ENCODE measurements around the gene M1AP. TPM values are rescaled to one million over a fixed set of nuclear protein-coding genes. Genes with fewer than 3 reads are reported as not detected.

Gene M1AP
- total RNA-seq, 1 donor from 2014 or later = 0.41 TPM

- no peak for DNase-seq (ENCODE audit: low spot score in 2 of 2)
- FAIRE-seq = no peak
Observed at GRCh38 chr2:74602586-74603281, 45.4 kb downstream of the M1AP start.

DNA sequence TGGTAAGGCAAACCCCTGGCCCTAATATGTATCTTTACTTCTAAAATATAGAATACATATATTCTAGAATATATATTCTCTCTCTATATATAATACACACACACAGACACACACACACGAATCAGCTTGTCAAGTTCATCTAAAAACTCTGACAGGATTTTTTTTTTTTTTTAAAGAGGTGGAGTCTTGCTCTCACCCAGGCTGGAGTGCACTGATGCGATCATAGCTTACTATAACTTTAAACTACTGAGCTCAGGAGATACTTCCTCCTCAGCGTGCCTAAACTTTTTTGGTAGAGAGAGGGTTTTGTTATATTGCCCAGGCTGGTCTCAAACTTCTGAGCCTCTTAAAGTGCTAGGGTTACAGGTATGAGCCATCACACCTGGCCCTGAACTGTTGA, 48.5 kb downstream of the M1AP start:
- FAIRE-seq = no peak
- DNase-seq (ENCODE audit: low spot score in 2 of 2) = no peak

GRCh38 chr2:74597410-74597809, 50.7 kb downstream of the M1AP start:
- DNase-seq (ENCODE audit: low spot score in 2 of 2) = no peak
- no peak for FAIRE-seq

- DNase-seq (ENCODE audit: low spot score in 2 of 2) = no peak
- FAIRE-seq = no peak
Observed at GRCh38 chr2:74596584-74596983, 51.5 kb downstream of the M1AP start.

DNA sequence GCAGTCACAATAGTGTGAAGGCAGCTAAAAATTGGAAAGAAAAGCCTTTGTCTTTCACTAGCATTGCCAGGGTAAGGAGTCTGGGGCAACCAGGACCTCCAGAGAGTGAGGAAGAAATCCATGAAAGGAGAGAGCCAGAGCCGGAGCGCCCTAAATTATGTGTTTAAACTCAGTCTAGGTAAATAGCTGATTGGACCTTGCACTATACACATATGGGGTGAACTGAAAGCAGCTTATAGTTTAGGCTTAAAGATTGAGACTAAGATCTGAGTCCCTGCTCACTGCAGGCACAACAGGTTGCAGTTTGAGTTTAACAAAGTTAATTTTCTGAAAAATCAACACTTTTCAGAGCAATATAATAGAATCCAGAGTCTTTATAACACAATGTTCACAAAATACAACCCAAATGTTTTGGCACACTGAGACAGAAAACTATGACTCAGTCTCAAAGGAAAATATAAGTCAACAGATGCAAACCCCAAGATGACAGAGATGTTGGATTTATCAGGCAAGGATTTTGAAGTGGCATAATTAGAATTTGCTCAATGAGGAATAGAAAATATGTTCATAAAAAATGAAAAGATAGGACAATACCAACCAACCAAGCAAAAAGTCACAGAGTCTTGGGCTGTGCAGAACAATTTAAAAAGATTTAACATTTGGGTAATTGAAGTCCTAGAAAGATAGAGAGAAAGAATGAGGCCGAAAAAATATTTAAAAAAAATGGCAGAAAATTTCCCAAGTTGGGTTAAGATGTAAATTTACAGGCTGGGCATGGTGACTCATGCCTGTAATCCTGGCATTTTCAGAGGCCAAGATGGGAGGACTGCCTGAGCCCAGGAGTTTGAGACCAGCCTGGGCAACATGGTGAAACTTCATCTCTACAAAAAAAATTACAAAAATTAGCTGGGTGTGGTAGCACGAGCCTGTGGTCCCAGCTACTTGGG, 54.0 kb downstream of the M1AP start:
- no peak for FAIRE-seq
- DNase-seq (ENCODE audit: low spot score in 2 of 2) = no peak

- no peak for FAIRE-seq
Observed at GRCh38 chr2:74588664-74589063, 59.5 kb downstream of the M1AP start.

DNA sequence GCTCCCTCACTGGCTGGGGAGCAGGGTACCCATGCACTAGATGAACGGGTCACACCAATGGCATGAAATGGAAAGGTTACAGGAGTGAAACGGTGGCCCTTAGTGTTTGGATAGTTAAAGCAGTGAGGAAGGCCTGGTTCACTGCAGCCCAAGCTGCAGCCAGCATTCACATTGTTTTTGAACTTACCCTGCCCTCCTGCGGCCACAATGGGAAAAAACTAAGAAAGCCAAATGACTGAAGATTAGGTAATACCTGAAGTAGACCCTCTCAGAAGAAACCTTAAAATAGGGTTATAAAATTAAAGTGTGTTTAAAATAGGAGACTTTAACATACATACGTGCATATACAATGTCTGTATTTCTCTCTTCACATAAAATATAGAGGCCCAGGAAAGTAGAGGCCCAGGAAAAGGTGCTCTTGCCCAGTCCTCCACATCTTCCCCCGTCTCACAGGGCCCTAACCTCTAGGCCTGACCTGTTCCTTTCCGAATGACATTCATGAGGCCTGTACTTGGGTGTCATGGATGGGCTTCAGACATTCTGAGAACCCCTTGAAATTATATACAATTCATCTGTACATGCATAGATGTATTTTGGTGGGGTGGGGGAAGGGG, 60.4 kb downstream of the M1AP start:
- DNase-seq (ENCODE audit: low spot score in 2 of 2) (peak; percentile 47 to 69), FAIRE-seq (peak; percentile 6)

More at GRCh38 chr2:74588664-74589063, 59.5 kb downstream of the M1AP start:
- DNase-seq (ENCODE audit: low spot score in 2 of 2) = no peak

GRCh38 chr2:74585406-74586185, 62.5 kb downstream of the M1AP start:
- FAIRE-seq (no peak), DNase-seq (ENCODE audit: low spot score in 2 of 2) (no peak)

- FAIRE-seq = no peak
Observed at GRCh38 chr2:74584088-74584645, 64.0 kb downstream of the M1AP start.

DNA sequence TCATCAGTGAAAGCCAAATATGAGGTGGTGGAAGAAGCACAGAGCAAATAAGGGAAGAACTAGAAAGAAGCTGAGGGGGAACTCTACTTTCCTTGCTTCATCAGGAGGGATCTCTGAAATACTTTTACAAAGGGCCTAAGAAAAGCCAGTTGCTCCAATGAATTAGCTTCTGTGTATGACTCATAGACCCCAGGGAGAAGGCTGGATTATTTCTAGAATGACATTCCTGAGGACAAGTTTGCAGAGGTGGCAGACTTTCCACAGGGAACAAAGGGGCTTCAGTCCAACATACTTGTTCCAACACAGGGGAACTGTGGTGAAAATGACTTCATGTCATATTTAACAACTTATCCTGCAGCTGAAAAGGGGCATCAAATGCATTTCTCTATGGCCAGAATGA, 64.6 kb downstream of the M1AP start:
- FAIRE-seq (no peak), DNase-seq (ENCODE audit: low spot score in 2 of 2) (no peak)

More at GRCh38 chr2:74584088-74584645, 64.0 kb downstream of the M1AP start:
- DNase-seq (ENCODE audit: low spot score in 2 of 2) = no peak

GRCh38 chr2:74582184-74582583, 65.9 kb downstream of the M1AP start:
- FAIRE-seq (no peak), DNase-seq (ENCODE audit: low spot score in 2 of 2) (no peak)

DNA sequence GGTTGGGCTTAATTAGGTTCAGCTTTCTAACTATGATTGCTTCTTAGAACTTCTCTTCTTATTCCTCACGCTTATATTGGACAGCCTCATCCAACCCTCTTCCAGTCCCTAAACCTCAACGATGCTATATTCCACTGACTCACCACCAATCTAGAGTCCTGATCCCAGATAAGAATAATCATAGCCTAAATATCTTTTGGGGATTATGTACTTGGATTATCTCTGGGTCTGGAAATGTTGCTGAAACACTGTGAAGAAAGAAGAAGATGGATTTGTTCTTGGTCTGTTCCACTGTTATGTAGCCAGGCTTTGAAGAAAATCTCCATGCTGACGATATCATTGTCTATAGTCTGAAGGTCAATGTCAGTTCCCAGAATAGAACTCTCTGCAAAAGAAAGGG, 66.7 kb downstream of the M1AP start:
- FAIRE-seq (no peak), DNase-seq (ENCODE audit: low spot score in 2 of 2) (no peak)

DNA sequence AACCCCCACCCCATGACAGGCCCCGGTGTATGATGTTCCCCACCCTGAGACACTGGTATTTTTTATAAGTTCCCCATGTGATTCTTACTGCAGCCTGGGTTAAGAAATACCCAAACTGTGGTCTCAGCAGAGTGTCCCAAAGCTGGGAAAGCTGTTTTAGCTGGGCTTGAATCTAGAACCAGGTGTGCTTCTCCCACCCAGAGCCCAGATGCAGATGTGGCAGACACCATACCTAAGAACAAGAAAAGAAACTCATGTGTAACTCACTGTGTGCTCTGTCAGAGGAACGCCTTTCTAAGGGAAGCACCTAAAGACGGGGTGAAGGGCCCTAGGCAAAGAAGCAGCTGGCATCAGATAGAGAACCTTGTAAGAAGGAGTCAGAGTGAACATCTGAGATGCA, 69.7 kb downstream of the M1AP start:
- FAIRE-seq (no peak), DNase-seq (ENCODE audit: low spot score in 2 of 2) (no peak)

DNA sequence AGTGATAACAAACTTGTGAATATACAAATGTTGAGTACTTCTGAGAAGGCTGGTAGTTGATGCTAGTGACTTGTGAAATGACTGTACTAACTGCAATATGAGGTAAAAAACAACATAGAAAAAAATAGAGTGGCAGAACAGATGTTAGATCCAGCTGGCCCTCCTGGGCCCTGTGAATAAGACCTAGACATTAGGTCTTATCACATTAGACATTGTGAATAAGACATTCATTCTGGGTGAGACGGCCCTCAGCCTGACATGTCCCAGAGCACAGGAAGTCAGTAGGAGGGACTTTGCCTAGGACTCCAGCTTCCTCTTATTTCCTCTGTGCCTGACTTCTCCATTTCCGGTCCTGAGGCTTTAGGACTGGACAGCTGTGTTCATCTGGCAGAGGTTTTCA, 70.7 kb downstream of the M1AP start:
- FAIRE-seq (no peak), DNase-seq (ENCODE audit: low spot score in 2 of 2) (no peak)

DNA sequence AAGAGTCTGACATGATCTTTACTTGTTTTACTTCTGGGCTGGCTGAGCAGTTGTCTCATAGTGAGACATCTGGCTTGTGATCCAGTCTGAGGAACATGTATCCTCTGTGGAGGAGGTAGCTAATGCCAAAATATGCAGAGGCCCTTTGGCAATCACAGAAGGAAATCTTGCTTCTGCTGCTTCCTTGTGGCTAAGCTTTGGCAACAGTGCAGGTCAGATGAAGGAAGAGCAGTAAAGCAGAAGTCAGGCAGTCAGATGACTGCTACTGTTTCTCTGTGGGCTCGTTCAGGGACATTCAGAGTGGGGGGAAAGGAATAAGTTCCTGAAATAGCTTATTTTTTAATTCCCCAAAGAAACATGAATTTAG, 71.3 kb downstream of the M1AP start:
- no peak for DNase-seq (ENCODE audit: low spot score in 2 of 2)
- no peak for FAIRE-seq

DNA sequence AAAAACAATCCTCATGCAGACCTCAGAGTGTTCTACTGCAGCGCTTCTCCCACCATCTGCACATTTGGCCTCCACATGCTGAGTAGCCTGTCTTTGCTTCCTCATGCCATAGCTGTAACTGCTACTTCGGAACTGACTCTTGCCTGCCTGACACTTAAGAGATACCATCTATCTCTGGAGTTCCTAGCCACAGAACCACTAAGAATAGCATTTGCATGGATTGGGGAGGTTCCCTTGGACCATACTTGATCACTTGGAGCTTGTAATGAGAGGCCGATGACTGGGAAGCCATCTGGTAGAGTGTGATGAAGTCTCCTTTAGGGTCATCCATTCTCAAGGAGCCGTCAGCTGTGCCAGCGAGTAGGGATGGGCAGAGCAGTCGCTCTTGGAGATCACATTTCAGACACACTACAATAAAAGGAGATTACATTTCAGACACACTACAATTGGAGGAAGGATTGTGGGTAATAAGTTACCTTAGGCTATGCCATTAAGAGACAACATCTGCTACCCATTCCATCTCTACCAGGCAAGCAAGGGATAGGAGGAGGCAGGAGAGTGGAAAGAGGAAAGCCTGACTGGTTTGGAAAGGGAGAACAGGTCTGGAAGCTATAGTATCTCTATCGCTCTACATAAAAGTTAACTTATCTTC, 71.8 kb downstream of the M1AP start:
- DNase-seq (ENCODE audit: low spot score in 2 of 2) = no peak
- no peak for FAIRE-seq

DNA sequence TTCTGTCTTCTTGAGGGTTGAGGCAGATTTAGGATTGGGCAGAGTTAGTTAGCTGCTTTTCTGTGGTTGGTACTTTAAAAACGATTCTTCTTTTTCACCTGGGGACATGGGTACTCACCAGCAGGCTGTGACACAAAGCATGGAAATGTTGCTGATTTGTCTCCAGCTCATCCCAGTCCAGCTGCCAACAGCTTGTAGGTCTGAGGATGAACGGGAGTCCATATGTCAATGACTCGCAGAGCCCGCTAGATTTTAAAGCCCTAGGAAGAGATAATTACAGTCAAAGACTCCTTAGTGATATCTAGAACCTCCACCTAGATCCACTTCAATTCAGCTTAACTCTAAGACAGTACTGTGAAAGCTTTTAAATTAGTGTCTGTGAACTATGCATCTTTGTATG, 72.8 kb downstream of the M1AP start:
- no peak for DNase-seq (ENCODE audit: low spot score in 2 of 2)

DNA sequence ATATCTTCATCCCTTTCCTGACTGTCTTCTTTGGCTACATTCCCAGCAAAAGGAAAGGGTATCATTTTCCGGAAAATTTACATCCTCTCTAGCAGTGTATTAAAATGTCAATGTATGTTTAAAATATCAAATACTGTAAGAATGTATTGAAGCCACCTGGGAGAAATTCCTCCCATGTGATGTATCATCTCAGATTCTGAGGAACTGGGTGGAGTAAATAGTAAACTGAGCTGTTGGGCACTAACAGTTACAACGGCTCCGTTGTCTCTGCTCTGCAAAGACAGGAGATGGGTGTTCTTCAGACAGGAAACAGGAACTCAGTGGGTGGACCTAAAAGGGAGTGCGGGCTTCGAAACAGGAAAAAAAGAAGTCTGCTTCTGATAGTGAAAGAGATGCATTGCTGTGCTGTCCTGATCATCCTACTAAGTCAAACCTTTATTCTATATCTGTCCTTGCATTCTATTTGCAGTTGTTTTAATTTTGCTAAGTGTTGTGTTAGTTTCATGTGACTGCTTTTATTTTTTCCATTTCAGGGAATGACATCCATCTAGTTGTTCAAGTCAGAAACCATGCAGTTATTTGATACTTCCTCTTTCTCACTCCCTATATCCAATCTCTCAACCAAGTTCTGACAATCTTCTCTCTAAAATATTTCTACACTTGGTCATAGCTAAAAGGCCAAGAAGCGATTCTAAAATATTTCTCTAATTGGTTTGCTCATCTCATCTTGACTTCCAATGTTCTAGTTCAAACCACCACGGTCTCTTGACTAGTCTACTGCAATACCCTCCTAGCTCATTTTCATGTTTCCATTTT, 74.2 kb downstream of the M1AP start:
- FAIRE-seq = no peak

More for the DNA sequence above, 72.8 kb downstream of the M1AP start:
- FAIRE-seq = no peak

More for the DNA sequence above, 74.2 kb downstream of the M1AP start:
- no peak for DNase-seq (ENCODE audit: low spot score in 2 of 2)
